CD14-positive monocyte (primary cell): ENCODE measurements around the gene POC1A. TPM values are rescaled to one million over a fixed set of nuclear protein-coding genes. Genes with fewer than 3 reads are reported as not detected.

Source experiments
- DNase-seq, 3 donors: peaks; one replicate each; pipeline ENCODE4 v3.0.0-alpha.2; 2011 to 2022
- H2AFZ ChIP-seq: 2 replicates; pipeline ENCODE4 v1.6.0; 2012; ENCODE audit warnings: mild to moderate bottlenecking, low read depth, low read length, inconsistent platforms; ENCODE audit not compliant: insufficient read depth, poor library complexity, severe bottlenecking
- H3K27ac ChIP-seq, 2 donors: 1 replicate in 1 of 2; 2 replicates in 1 of 2; pipeline ENCODE4 v1.5.1; 2012 to 2013; ENCODE audit warnings: low read length in 2 of 2, control low read depth in 1 of 2, inconsistent platforms in 1 of 2, low read depth in 1 of 2, mild to moderate bottlenecking in 1 of 2
- H3K27me3 ChIP-seq, 2 donors: one replicate each; pipeline versions ENCODE4 v1.6.0 to v1.6.1; 2011 to 2013; ENCODE audit warnings: low read length in 2 of 2; ENCODE audit not compliant: control insufficient read depth in 2 of 2, insufficient read depth in 2 of 2
- H3K36me3 ChIP-seq, 2 donors: replicated peaks in 1 of 2; 1 replicate in 1 of 2; 2 replicates in 1 of 2; pipeline versions ENCODE4 v1.5.1 to v1.6.1; 2012 to 2013; ENCODE audit warnings: low read length in 2 of 2, control low read depth in 1 of 2, inconsistent platforms in 1 of 2, mild to moderate bottlenecking in 1 of 2; ENCODE audit not compliant: insufficient read depth in 2 of 2, control insufficient read depth in 1 of 2
- H3K4me1 ChIP-seq, 2 donors: 1 replicate in 1 of 2; 2 replicates in 1 of 2; pipeline versions ENCODE4 v1.5.1 to v1.6.1; 2012 to 2013; ENCODE audit warnings: low read length in 2 of 2, control low read depth in 1 of 2, inconsistent platforms in 1 of 2, mild to moderate bottlenecking in 1 of 2, moderate library complexity in 1 of 2; ENCODE audit not compliant: insufficient read depth in 2 of 2, control insufficient read depth in 1 of 2
- H3K4me2 ChIP-seq: replicated peaks from 2 replicates; pipeline ENCODE3; 2012; ENCODE audit warnings: low read length, moderate library complexity, mild to moderate bottlenecking; ENCODE audit not compliant: poor library complexity, severe bottlenecking; ENCODE audit errors: extremely low read depth
- H3K4me3 ChIP-seq, 3 experiments: fragments of 200-600 bp in 1 of 3; sonication (generic) in 1 of 3; replicated peaks in 1 of 3; 1 replicate in 2 of 3; 2 replicates in 1 of 3; pipeline ENCODE4 v1.5.1; 2011 to 2013; ENCODE audit warnings: low read length in 3 of 3, mild to moderate bottlenecking in 3 of 3, control low read depth in 2 of 3, low read depth in 2 of 3, inconsistent platforms in 1 of 3, moderate library complexity in 1 of 3
- H3K79me2 ChIP-seq: 2 replicates; pipeline ENCODE4 v1.6.0; 2012; ENCODE audit warnings: mild to moderate bottlenecking, control low read depth, inconsistent platforms, low read length, moderate library complexity; ENCODE audit not compliant: insufficient read depth
- H3K9ac ChIP-seq: 2 replicates; pipeline ENCODE4 v1.6.0; 2017; ENCODE audit warnings: low read length, mild to moderate bottlenecking; ENCODE audit not compliant: insufficient read depth, poor library complexity, severe bottlenecking
- H3K9me3 ChIP-seq, 2 donors: replicated peaks in 1 of 2; 1 replicate in 1 of 2; 2 replicates in 1 of 2; pipeline versions ENCODE4 v1.5.1 to v1.6.1; 2012 to 2013; ENCODE audit warnings: low read length in 2 of 2, control low read depth in 1 of 2; ENCODE audit not compliant: control insufficient read depth in 1 of 2, insufficient read depth in 1 of 2
- H4K20me1 ChIP-seq: 2 replicates; pipeline ENCODE4 v1.6.0; 2012; ENCODE audit warnings: mild to moderate bottlenecking, low read length, control low read depth, moderate library complexity; ENCODE audit not compliant: insufficient read depth
- H3K27ac Mint-ChIP-seq, 7 donors: one replicate each; pipeline ENCODE4 v1.8.0; 2020; ENCODE audit warnings: mild to moderate bottlenecking in 7 of 7, mixed read lengths in 7 of 7, moderate library complexity in 6 of 7, inconsistent platforms in 2 of 7
- H3K27me3 Mint-ChIP-seq, 3 donors: one replicate each; pipeline ENCODE4 v1.8.0; 2021 to 2022; ENCODE audit warnings: low read depth in 3 of 3, mild to moderate bottlenecking in 3 of 3, mixed read lengths in 3 of 3, moderate library complexity in 3 of 3, inconsistent platforms in 1 of 3
- H3K36me3 Mint-ChIP-seq, 2 donors: one replicate each; pipeline ENCODE4 v1.8.0; 2020; ENCODE audit warnings: mixed read lengths in 2 of 2, inconsistent platforms in 1 of 2, mild to moderate bottlenecking in 1 of 2
- H3K4me1 Mint-ChIP-seq: one replicate; pipeline ENCODE4 v1.8.0; 2020; ENCODE audit warnings: mild to moderate bottlenecking, mixed read lengths
- H3K4me3 Mint-ChIP-seq, 2 donors: one replicate each; pipeline ENCODE4 v1.8.0; 2020; ENCODE audit warnings: mild to moderate bottlenecking in 2 of 2, mixed read lengths in 2 of 2, moderate library complexity in 1 of 2
- H3K9me3 Mint-ChIP-seq, 7 donors: one replicate each; pipeline ENCODE4 v1.8.0; 2020 to 2022; ENCODE audit warnings: mixed read lengths in 7 of 7, mild to moderate bottlenecking in 6 of 7, moderate library complexity in 6 of 7, inconsistent platforms in 2 of 7
- CTCF ChIP-seq: fragments of 200-600 bp; IDR thresholded peaks from one replicate; pipeline ENCODE4 v1.8.0; 2022; ENCODE audit warnings: antibody characterized with exemption, mild to moderate bottlenecking
- WGBS: methylation state at CpG from one replicate; pipeline ENCODE4 v1.1.5; 2013; ENCODE audit warnings: missing lambda C conversion rate; ENCODE audit not compliant: insufficient coverage; 5-methylcytosine and 5-hydroxymethylcytosine counted together
- intact Hi-C, 2 donors: fragments of 100-400 bp; cut with micrococcal nuclease; formaldehyde crosslinking; loops; one replicate each; pipeline versions ENCODE4 v1.15.0 to v1.15.1; 2023
- polyA plus RNA-seq, 3 donors: library from polyadenylated mRNA; depleted of rRNA in 1 of 3; unstranded in 2 of 3; stranded (reverse) in 1 of 3; fragments of 300-500 nt in 2 of 3; fragments of >200 nt in 1 of 3; fragmentation: Illumina TruSeq in 2 of 3; gene quantifications; 1 replicate in 2 of 3; 2 replicates in 1 of 3; pipeline ENCODE4 v1.2.3, GENCODE V29; 2012 to 2021

POC1A gene
- polyA plus RNA-seq, 3 donors = 1.2 to 2.0 (median 1.5) TPM

- Mint-ChIP-seq H3K9me3 (peaks cover 0 to 1% (median 0%) of the 10 kb centered on the region in 7 donors), H3K27me3 (peaks cover 0 to 3% (median 0%) of the 10 kb centered on the region in 3 donors), H3K27ac (peak overlapping the region in 5 of 7 donors; percentile 33 to 82 (median 69)), H3K4me3 (peak overlapping the region; percentile 77 to 85), H3K4me1 (peaks cover 53% of the 10 kb centered on the region), H3K36me3 (peaks cover 10 to 14% of the 10 kb centered on the region in 2 donors)
- Histone ChIP-seq H3K9me3 (no peaks in the 10 kb centered on the region), H4K20me1 (peaks cover 28% of the 10 kb centered on the region), H3K27me3 (no peaks in the 10 kb centered on the region), H3K79me2 (peaks cover 36% of the 10 kb centered on the region), H3K4me1 (peaks cover 54 to 60% of the 10 kb centered on the region in 2 donors), H3K4me2 (peak overlapping the region; percentile 98), H3K36me3 (peaks cover 10% of the 10 kb centered on the region in 2 donors), H3K9ac (peak overlapping the region; percentile 78), H3K27ac (no peak overlapping the region), H3K4me3 (peak overlapping the region; percentile 14 to 89 (median 39)), H2AFZ (peak overlapping the region; percentile 84)
- intact Hi-C loops = loop anchor here (2.0 to 5.0 kb wide), 4 partner anchors 63 to 116 kb away; partner anchors contain the start of genes PARP3 (in 1 of the 2), POC1A (in 1 of the 2) and RRP9 (in 1 of the 2)
- no peak for TF ChIP-seq CTCF
- no peak for DNase-seq
- WGBS = 70% methylated on average over 10 of the region's 14 CpGs
These were observed 96.3 kb downstream of the POC1A start for GRCh38 chr3:52057812-52058495.

GRCh38 chr3:52056968-52057811 lies 97.0 kb downstream of the POC1A start:
- peak overlapping the region; percentile 55 to 89 (median 65) for H3K4me3 ChIP-seq
- TF ChIP-seq CTCF = no peak
- H4K20me1 ChIP-seq = peaks cover 36% of the 10 kb centered on the region
- peaks cover 0 to 4% (median 0%) of the 10 kb centered on the region in 3 donors for H3K27me3 Mint-ChIP-seq
- peaks cover 43% of the 10 kb centered on the region for H3K79me2 ChIP-seq
- peaks cover 54 to 60% of the 10 kb centered on the region in 2 donors for H3K4me1 ChIP-seq
- peak overlapping the region; percentile 84 for H2AFZ ChIP-seq
- H3K9ac ChIP-seq = peak overlapping the region; percentile 78
- H3K4me1 Mint-ChIP-seq = peaks cover 53% of the 10 kb centered on the region
- peak overlapping the region; percentile 88 to 92 for H3K27ac ChIP-seq
- peak; percentile 97 to 99 (median 98) for DNase-seq
- peak overlapping the region; percentile 85 to 92 for H3K4me3 Mint-ChIP-seq
- peak overlapping the region; percentile 98 for H3K4me2 ChIP-seq
- intact Hi-C loops = loop anchor here (2.0 to 5.0 kb wide), 4 partner anchors 64 to 115 kb away; partner anchors contain the start of genes PARP3 (in 1 of the 2), POC1A (in 1 of the 2) and RRP9 (in 1 of the 2)
- no peaks in the 10 kb centered on the region for H3K27me3 ChIP-seq
- peaks cover 10 to 20% of the 10 kb centered on the region in 2 donors for H3K36me3 Mint-ChIP-seq
- peaks cover 0 to 1% (median 0%) of the 10 kb centered on the region in 7 donors for H3K9me3 Mint-ChIP-seq
- peak overlapping the region; percentile 96 to 97 (median 96) for H3K27ac Mint-ChIP-seq
- H3K9me3 ChIP-seq = no peaks in the 10 kb centered on the region
- H3K36me3 ChIP-seq = peaks cover 10 to 12% of the 10 kb centered on the region in 2 donors
- under 1% methylated on average over 40 of the region's 55 CpGs for WGBS
